Tibial nerve (tissue), 4 donors: Measurements from ENCODE around the gene SLF2.

Experiments
- EP300 ChIP-seq, 2 donors: sonication (generic); formaldehyde crosslinking; IDR thresholded peaks; one replicate each; pipeline ENCODE4 v1.6.1; 2017; ENCODE audit warnings: antibody characterized with exemption in 2 of 2, mild to moderate bottlenecking in 1 of 2
- POLR2A ChIP-seq, 2 donors: fragments of 450-650 bp; IDR thresholded peaks; one replicate each; pipeline ENCODE4 v1.6.1; 2017; ENCODE audit warnings: antibody characterized with exemption in 2 of 2, mild to moderate bottlenecking in 2 of 2, moderate library complexity in 2 of 2
- TF ChIP-seq, protein P1 (sequence below), 5 experiments: fragments of 200-600 bp in 3 of 5; fragments of 450-650 bp in 2 of 5; sonication (generic) in 3 of 5; IDR thresholded peaks; one replicate each; pipeline ENCODE4 v1.5.1; 2016 to 2019; ENCODE audit warnings: antibody characterized with exemption in 5 of 5, mild to moderate bottlenecking in 3 of 5, moderate library complexity in 2 of 5

- TF ChIP-seq, protein P1, sequence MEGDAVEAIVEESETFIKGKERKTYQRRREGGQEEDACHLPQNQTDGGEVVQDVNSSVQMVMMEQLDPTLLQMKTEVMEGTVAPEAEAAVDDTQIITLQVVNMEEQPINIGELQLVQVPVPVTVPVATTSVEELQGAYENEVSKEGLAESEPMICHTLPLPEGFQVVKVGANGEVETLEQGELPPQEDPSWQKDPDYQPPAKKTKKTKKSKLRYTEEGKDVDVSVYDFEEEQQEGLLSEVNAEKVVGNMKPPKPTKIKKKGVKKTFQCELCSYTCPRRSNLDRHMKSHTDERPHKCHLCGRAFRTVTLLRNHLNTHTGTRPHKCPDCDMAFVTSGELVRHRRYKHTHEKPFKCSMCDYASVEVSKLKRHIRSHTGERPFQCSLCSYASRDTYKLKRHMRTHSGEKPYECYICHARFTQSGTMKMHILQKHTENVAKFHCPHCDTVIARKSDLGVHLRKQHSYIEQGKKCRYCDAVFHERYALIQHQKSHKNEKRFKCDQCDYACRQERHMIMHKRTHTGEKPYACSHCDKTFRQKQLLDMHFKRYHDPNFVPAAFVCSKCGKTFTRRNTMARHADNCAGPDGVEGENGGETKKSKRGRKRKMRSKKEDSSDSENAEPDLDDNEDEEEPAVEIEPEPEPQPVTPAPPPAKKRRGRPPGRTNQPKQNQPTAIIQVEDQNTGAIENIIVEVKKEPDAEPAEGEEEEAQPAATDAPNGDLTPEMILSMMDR (IDR thresholded peaks at IDR 0.05) = no peak
- TF ChIP-seq EP300 (IDR thresholded peaks at IDR 0.05) (no peak), POLR2A (IDR thresholded peaks at IDR 0.05) (no peak)
Measured at GRCh38 chr10:100895346-100895745, 17.4 kb upstream of the SLF2 start.
